GM12873 (cell line): ENCODE results near the gene ROR2.

Source experiments
- TF ChIP-seq, protein P1 (sequence below): IDR thresholded peaks from 2 replicates; pipeline ENCODE4 v1.5.1; 2012; ENCODE audit warnings: low read depth, mild to moderate bottlenecking, moderate library complexity, low read length, control low read depth; ENCODE audit not compliant: insufficient read depth; ENCODE audit errors: missing control alignments

ROR2 gene

DNA sequence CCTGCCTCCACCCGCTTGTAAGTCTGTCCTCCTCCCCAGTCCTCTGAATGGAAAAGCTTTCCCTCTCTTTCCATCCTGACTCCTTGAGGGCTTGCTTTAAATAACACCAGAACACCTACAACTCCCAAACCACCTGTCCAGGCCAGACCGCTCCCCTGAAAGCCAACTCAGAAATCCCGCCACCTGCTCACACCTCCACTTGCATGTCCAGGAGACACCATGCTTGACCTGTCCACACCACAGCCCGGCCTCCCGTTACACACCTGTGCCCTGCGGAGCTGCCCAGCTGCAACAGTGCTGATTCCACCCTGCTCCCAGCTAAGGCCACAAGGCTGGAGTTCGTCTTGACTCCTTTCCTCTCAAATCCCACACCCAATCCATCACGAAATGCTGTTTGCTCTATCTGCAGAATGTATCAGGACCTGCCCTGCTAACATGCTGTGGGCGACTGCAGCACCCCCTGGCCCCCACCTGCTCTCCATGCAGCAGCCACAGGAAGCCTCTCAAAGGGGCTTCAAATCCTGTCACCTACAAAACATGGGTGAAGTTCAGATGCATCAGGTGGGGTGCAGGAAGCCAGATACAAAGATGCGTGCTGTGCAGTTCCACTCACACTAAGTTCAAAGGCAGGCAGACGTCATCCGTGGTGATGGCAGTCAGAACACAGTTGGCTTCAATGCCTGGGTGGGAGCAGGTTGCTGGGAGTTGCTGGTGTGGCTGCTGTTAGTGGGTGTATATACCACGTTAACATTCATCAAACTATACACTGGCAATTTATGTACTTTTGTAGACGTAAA lies 166.0 kb downstream of the ROR2 start:
- TF ChIP-seq, protein P1, sequence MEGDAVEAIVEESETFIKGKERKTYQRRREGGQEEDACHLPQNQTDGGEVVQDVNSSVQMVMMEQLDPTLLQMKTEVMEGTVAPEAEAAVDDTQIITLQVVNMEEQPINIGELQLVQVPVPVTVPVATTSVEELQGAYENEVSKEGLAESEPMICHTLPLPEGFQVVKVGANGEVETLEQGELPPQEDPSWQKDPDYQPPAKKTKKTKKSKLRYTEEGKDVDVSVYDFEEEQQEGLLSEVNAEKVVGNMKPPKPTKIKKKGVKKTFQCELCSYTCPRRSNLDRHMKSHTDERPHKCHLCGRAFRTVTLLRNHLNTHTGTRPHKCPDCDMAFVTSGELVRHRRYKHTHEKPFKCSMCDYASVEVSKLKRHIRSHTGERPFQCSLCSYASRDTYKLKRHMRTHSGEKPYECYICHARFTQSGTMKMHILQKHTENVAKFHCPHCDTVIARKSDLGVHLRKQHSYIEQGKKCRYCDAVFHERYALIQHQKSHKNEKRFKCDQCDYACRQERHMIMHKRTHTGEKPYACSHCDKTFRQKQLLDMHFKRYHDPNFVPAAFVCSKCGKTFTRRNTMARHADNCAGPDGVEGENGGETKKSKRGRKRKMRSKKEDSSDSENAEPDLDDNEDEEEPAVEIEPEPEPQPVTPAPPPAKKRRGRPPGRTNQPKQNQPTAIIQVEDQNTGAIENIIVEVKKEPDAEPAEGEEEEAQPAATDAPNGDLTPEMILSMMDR: no peak

DNA sequence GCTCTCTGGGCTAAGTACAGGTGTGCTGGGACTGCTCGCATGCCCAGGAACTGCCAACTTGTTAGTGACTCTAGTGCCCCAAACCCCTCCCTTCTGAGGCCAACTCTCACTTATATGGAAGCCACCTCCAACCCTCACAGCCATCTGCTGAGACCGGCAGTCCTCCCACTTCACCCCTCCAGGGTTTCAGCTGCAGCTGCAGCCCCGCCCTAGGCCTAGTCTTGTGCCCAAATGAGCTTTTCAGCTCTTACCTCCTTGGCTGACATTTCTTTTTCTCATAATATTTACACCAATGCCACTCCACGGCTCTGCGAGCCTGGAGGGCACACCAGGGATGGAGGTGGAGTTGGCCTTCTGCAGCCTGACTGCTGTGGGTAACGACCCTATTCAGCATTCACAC lies 166.6 kb downstream of the ROR2 start:
- TF ChIP-seq, protein P1: no peak

DNA sequence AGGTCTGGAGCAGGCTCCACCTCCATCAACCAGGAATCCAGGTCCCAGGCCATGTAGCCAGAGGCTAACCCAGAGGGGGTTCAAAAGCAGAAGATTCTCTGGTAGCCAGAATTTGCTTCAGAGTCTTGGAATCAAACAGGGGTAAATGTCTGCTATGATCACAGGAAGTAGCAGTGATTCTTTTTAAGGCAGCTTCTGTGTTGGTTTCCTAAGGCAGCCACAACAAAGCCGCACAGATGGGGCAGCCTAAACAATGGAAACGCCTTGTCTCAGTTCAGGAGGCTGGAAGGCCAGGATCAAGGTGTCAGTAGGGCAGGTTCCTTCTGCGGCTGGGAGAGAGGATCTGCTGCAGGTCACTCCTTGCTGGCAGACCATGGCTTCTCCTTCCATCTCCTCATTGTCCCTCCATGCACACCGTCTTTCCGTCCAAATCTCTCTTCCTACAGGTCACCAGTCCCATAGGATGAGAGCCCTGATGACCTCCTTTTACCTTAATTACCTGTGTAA lies 167.3 kb downstream of the ROR2 start:
- TF ChIP-seq, protein P1: no peak

DNA sequence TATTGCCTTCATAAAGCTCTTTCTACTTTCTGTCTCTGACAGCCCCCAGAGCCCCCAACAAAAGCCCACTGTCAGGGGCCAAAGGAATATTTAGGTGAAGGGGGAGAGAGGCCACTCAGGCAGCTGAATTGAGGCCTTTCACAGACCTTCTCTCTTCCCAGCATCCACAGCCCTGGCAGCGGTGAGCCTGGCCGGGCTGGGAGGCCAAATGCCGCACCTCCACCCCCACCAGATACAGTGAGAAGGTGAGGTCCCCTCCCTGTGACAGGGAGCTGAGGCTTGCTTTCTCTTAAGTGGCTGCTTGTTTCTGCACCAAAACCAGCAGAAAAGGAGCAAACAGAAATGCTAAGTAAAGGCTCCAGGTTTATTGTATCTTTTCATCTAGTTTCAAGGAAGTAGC lies 168.1 kb downstream of the ROR2 start:
- TF ChIP-seq, protein P1: no peak

DNA sequence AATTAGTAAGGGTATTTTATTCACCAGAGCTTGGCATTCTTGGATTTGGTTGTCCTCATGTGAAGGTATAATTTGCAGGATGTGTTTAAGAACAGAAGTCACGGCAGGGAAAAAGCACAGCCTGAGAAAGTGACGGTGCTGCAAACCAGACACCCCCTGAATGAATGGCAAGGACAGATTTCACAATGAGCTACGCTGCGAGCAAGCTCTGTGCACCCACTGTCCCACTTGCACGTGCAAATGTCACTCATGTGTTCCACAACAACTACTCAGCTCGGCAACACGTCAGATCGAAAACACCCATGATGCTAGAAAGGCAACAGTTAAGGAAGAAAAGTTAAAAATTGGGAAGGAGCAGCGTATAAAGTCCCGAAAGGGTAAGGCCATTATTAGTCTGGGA lies 168.9 kb downstream of the ROR2 start:
- TF ChIP-seq, protein P1: no peak

DNA sequence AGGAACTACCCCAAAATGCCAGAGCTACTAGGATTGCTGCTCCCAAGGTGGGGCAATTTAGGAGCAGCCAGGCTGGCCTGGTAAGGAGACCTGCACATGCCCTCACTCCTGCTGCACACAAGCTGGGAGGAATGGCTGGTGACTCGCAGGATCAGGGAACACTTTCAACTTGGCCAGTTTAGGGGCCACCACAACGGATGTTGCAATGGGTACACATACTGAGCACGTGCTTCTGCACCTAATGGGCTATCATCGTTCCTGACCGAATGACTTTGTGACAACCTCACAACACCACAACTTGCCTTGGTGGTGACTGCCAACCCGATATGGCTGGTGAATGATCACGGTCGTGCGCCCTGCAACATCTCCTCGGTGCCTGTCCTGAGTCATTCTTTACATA lies 172.0 kb downstream of the ROR2 start:
- TF ChIP-seq, protein P1: no peak

DNA sequence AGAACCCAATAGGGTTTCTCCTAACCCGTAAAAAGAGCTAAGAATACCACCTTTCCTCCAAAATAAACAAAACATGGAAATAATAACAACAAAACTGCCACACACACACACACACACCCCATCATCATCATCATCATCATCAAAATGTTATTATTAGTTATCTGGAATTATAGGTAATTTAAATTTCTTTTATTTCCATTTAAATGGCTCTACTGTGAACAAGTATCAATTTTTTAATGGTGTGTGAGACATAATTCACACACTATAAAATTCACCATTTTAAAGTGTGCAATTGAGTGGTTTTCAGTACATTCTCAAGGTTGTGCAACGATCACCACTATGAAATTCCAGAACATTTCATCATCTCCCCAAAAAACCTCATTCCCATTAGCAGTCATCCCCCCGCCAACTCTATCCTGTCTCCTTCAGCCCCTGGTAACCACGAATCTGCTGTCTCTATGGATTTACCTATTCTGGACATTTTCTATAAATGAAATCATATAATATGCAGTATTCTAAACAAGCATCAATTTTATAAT lies 172.7 kb downstream of the ROR2 start:
- TF ChIP-seq, protein P1: no peak
